ENCODE measurements around the gene DGKA.

GRCh38 chr12:55908726-55909512 is 22.0 kb upstream of the DGKA start:
- TF ChIP-seq CTCF (conservative IDR thresholded peaks at IDR 0.05; ENCODE audit: low read length) (no peak), EZH2phosphoT487 (IDR thresholded peaks at IDR 0.05; ENCODE audit: borderline replicate concordance, low read depth, low read length) (no peak)
